Fibroblast of lung (primary cell): ENCODE results near the gene EFHD1.

ENCODE experiments used
- CTCF ChIP-seq, 2 donors: IDR thresholded peaks in 1 of 2; conservative IDR thresholded peaks in 1 of 2; 1 replicate in 1 of 2; 2 replicates in 1 of 2; pipeline ENCODE4 v1.5.1; 2011 to 2012; ENCODE audit warnings: low read length in 2 of 2, control low read depth in 1 of 2, inconsistent platforms in 1 of 2, low read depth in 1 of 2, mild to moderate bottlenecking in 1 of 2
- EZH2 ChIP-seq: IDR thresholded peaks from 2 replicates; pipeline ENCODE4 v1.5.1; 2012; ENCODE audit warnings: low read length, control low read depth, mild to moderate bottlenecking; ENCODE audit errors: missing control alignments

- TF ChIP-seq CTCF (conservative IDR thresholded peaks at IDR 0.05 in 1 of 2, IDR thresholded peaks at IDR 0.05 in 1 of 2; ENCODE audit: low read depth in 1 of 2, low read length in 2 of 2) (no peak), EZH2 (no peak)
Observed at GRCh38 chr2:232647261-232647660, 13.9 kb downstream of the EFHD1 start.
